HEK293 (cell line): ENCODE results near the gene RANBP1.

ENCODE experiments used
- CTCF ChIP-seq: fragments of 450-650 bp; formaldehyde crosslinking; IDR thresholded peaks from 2 replicates; pipeline ENCODE4 v1.5.1; 2016; ENCODE audit warnings: missing biosample characterization, missing genetic modification characterization
- OSR2 ChIP-seq: fragments of 450-650 bp; formaldehyde crosslinking; IDR thresholded peaks from 2 replicates; pipeline ENCODE4 v1.5.1; 2016; ENCODE audit warnings: missing biosample characterization, missing genetic modification characterization
- SP2 ChIP-seq: fragments of 450-650 bp; formaldehyde crosslinking; IDR thresholded peaks from 2 replicates; pipeline ENCODE4 v1.5.1; 2016; ENCODE audit warnings: missing biosample characterization, missing genetic modification characterization
- ZNF121 ChIP-seq: fragments of 450-650 bp; formaldehyde crosslinking; IDR thresholded peaks from 2 replicates; pipeline ENCODE4 v1.5.1; 2016; ENCODE audit warnings: missing biosample characterization, missing genetic modification characterization
- ZNF202 ChIP-seq: fragments of 450-650 bp; formaldehyde crosslinking; IDR thresholded peaks from 2 replicates; pipeline ENCODE4 v1.5.1; 2016; ENCODE audit warnings: missing biosample characterization, missing genetic modification characterization, borderline replicate concordance

- TF ChIP-seq SP2 (tag by site-specific recombination) (no peak), ZNF202 (tag by site-specific recombination) (no peak), CTCF (tag by site-specific recombination) (no peak), ZNF121 (tag by site-specific recombination) (no peak), OSR2 (no peak)
These were observed 55.6 kb downstream of the RANBP1 start for GRCh38 chr22:20171288-20172140.
